H9 (cell line): Measurements from ENCODE around the gene TENM3. TPM values are rescaled to one million over a fixed set of nuclear protein-coding genes. Genes with fewer than 3 reads are reported as not detected.

Experiments
- DNase-seq: peaks from one replicate; pipeline ENCODE4 v3.0.0-alpha.2; 2017
- H2AFZ ChIP-seq: one replicate; pipeline ENCODE4 v1.6.1; 2013; ENCODE audit warnings: mild to moderate bottlenecking, low read length, control low read depth, moderate library complexity
- H2AK5ac ChIP-seq: 2 replicates; pipeline ENCODE4 v1.6.1; 2013; ENCODE audit warnings: low read length, control low read depth, mixed read lengths; ENCODE audit not compliant: insufficient read length
- H2BK120ac ChIP-seq: one replicate; pipeline ENCODE4 v1.6.1; 2013; ENCODE audit warnings: low read depth, mild to moderate bottlenecking, low read length, control low read depth, inconsistent platforms; ENCODE audit not compliant: poor library complexity, severe bottlenecking
- H2BK12ac ChIP-seq: 2 replicates; pipeline ENCODE4 v1.6.1; 2013; ENCODE audit warnings: low read length, control low read depth, mixed read lengths, low read depth; ENCODE audit not compliant: insufficient read length
- H2BK15ac ChIP-seq: 2 replicates; pipeline ENCODE4 v1.6.1; 2013; ENCODE audit warnings: low read depth, low read length, control low read depth
- H2BK20ac ChIP-seq: one replicate; pipeline ENCODE4 v1.6.1; 2013; ENCODE audit warnings: low read depth, mild to moderate bottlenecking, low read length, control low read depth, inconsistent platforms; ENCODE audit not compliant: poor library complexity, severe bottlenecking
- H2BK5ac ChIP-seq: 2 replicates; pipeline ENCODE4 v1.6.1; 2013; ENCODE audit warnings: low read length, control low read depth, mixed read lengths; ENCODE audit not compliant: insufficient read length
- H3K14ac ChIP-seq: 2 replicates; pipeline ENCODE4 v1.6.1; 2013; ENCODE audit warnings: low read length, control low read depth; ENCODE audit not compliant: insufficient read depth
- H3K18ac ChIP-seq: 2 replicates; pipeline ENCODE4 v1.6.1; 2013; ENCODE audit warnings: low read depth, mild to moderate bottlenecking, mixed read lengths, low read length, control low read depth; ENCODE audit not compliant: insufficient read length
- H3K23ac ChIP-seq: 2 replicates; pipeline ENCODE4 v1.6.1; 2013; ENCODE audit warnings: low read length, control low read depth, mixed read lengths, low read depth; ENCODE audit not compliant: insufficient read length
- H3K23me2 ChIP-seq: 2 replicates; pipeline ENCODE4 v1.6.1; 2013; ENCODE audit warnings: low read depth, mild to moderate bottlenecking, mixed read lengths, low read length, control low read depth; ENCODE audit not compliant: insufficient read length, poor library complexity, severe bottlenecking
- H3K27ac ChIP-seq: 2 replicates; pipeline ENCODE4 v1.5.1; 2013; ENCODE audit warnings: low read length, control low read depth, mixed read lengths, low read depth; ENCODE audit not compliant: insufficient read length
- H3K27me3 ChIP-seq: 2 replicates; pipeline ENCODE4 v1.6.1; 2013; ENCODE audit warnings: low read length, control low read depth, inconsistent platforms; ENCODE audit not compliant: insufficient read depth
- H3K4ac ChIP-seq: 2 replicates; pipeline ENCODE4 v1.6.1; 2013; ENCODE audit warnings: low read depth, mild to moderate bottlenecking, control low read depth, inconsistent platforms, low read length, moderate library complexity
- H3K4me1 ChIP-seq: 2 replicates; pipeline ENCODE4 v1.6.1; 2013; ENCODE audit warnings: low read length, control low read depth, inconsistent platforms; ENCODE audit not compliant: insufficient read depth
- H3K4me2 ChIP-seq: 2 replicates; pipeline ENCODE4 v1.6.1; 2013; ENCODE audit warnings: low read length, control low read depth, mixed read lengths; ENCODE audit not compliant: insufficient read length, insufficient read depth
- H3K56ac ChIP-seq: 2 replicates; pipeline ENCODE4 v1.6.1; 2013; ENCODE audit warnings: low read depth, mild to moderate bottlenecking, mixed read lengths, low read length, control low read depth; ENCODE audit not compliant: insufficient read length
- H3K79me1 ChIP-seq: 2 replicates; pipeline ENCODE4 v1.6.1; 2013; ENCODE audit warnings: low read depth, mild to moderate bottlenecking, moderate library complexity, low read length, control low read depth, inconsistent platforms; ENCODE audit not compliant: insufficient read depth, poor library complexity, severe bottlenecking
- H3K79me2 ChIP-seq: 2 replicates; pipeline ENCODE4 v1.6.1; 2013; ENCODE audit warnings: low read length, control low read depth, inconsistent platforms; ENCODE audit not compliant: insufficient read depth
- H3K9ac ChIP-seq: 2 replicates; pipeline ENCODE4 v1.6.1; 2013; ENCODE audit warnings: low read length, control low read depth, mixed read lengths; ENCODE audit not compliant: insufficient read length; ENCODE audit errors: extremely low read depth
- H3K9me3 ChIP-seq: one replicate; pipeline ENCODE4 v1.6.1; 2013; ENCODE audit warnings: low read depth, low read length, inconsistent platforms; ENCODE audit not compliant: control insufficient read depth
- H3T11ph ChIP-seq: one replicate; pipeline ENCODE4 v1.6.1; 2013; ENCODE audit warnings: mild to moderate bottlenecking, low read length, control low read depth, inconsistent platforms
- H4K20me1 ChIP-seq: one replicate; pipeline ENCODE4 v1.6.1; 2013; ENCODE audit not compliant: control insufficient read depth, insufficient read length, insufficient read depth
- H4K5ac ChIP-seq: 2 replicates; pipeline ENCODE4 v1.6.1; 2013; ENCODE audit warnings: low read depth, mild to moderate bottlenecking, mixed read lengths, low read length, control low read depth; ENCODE audit not compliant: insufficient read length
- H4K8ac ChIP-seq: replicated peaks from 2 replicates; pipeline ENCODE4 v1.6.1; 2013; ENCODE audit warnings: low read length, control low read depth, mixed read lengths, low read depth; ENCODE audit not compliant: insufficient read length
- H4K91ac ChIP-seq: 2 replicates; pipeline ENCODE4 v1.6.1; 2013; ENCODE audit warnings: low read depth, mild to moderate bottlenecking, moderate library complexity, mixed read lengths, low read length, control low read depth; ENCODE audit not compliant: insufficient read length
- H3K27ac Mint-ChIP-seq, 3 experiments: 2 replicates in 2 of 3; 3 replicates in 1 of 3; pipeline ENCODE4 v1.8.0; 2020 to 2021; ENCODE audit warnings: mixed read lengths in 3 of 3, mild to moderate bottlenecking in 1 of 3, moderate library complexity in 1 of 3
- H3K27me3 Mint-ChIP-seq: 2 replicates; pipeline ENCODE4 v1.8.0; 2021; ENCODE audit warnings: low read depth, mild to moderate bottlenecking, moderate library complexity, mixed read lengths
- H3K36me3 Mint-ChIP-seq, 3 experiments: 2 replicates in 2 of 3; 3 replicates in 1 of 3; pipeline ENCODE4 v1.8.0; 2020 to 2021; ENCODE audit warnings: low read depth in 3 of 3, mixed read lengths in 3 of 3; ENCODE audit not compliant: insufficient read depth in 1 of 3
- H3K4me1 Mint-ChIP-seq, 2 experiments: 2 replicates each; pipeline ENCODE4 v1.8.0; 2020; ENCODE audit warnings: mixed read lengths in 2 of 2
- H3K4me3 Mint-ChIP-seq, 2 experiments: 2 replicates in 1 of 2; 3 replicates in 1 of 2; pipeline ENCODE4 v1.8.0; 2020 to 2021; ENCODE audit warnings: mild to moderate bottlenecking in 2 of 2, mixed read lengths in 2 of 2, moderate library complexity in 1 of 2
- H3K9me3 Mint-ChIP-seq, 2 experiments: 2 replicates in 1 of 2; 3 replicates in 1 of 2; pipeline ENCODE4 v1.8.0; 2020; ENCODE audit warnings: mild to moderate bottlenecking in 2 of 2, mixed read lengths in 2 of 2, moderate library complexity in 1 of 2
- WGBS: extraction: QIAGEN DNeasy Blood & Tissue Kit; methylation state at CpG from one replicate; pipeline ENCODE4 v1.1.7; 2013; ENCODE audit warnings: missing lambda C conversion rate, low lambda C conversion rate, mixed read lengths; ENCODE audit not compliant: insufficient read length; ENCODE audit errors: extremely low coverage; 5-methylcytosine and 5-hydroxymethylcytosine counted together
- total RNA-seq: library from RNA; stranded (reverse); gene quantifications from 2 replicates; pipeline ENCODE4 v1.2.1, GENCODE V29; 2021
- TF ChIP-seq, protein P1 (sequence below): fragments of 200-600 bp; sonication (generic); conservative IDR thresholded peaks from 3 replicates; pipeline ENCODE4 v1.8.0; 2021; ENCODE audit warnings: antibody characterized with exemption, mild to moderate bottlenecking

Gene TENM3
- total RNA-seq, 1 experiment from 2014 or later, result 49.6 TPM

DNA sequence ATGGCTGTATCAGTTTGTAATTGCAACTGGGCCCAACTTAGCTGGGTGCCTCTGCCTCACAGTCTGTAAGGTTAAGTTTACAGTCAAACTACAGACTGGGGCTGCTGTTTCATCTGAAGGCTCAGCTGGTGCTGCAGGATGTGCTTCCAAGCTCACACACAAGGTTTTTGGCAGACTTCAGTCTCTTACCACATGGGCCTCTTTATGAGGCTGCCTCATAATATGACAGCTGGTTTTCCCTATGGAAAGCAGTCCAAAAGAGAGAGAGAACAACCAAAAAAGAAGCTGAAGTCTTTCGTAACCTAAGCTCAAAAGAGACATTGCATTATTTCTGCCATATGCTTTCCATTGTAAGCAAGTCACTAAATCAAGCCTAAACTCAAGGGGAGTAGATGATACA lies 402.3 kb downstream of the TENM3 start:
- Histone ChIP-seq H4K91ac (no peak overlapping the region), H2BK20ac (no peak overlapping the region), H3K56ac (no peak overlapping the region), H3K4me1 (no peaks in the 10 kb centered on the region), H3K79me1 (no peaks in the 10 kb centered on the region), H2BK12ac (no peak overlapping the region), H3K79me2 (no peaks in the 10 kb centered on the region), H3K9me3 (no peaks in the 10 kb centered on the region), H3K9ac (no peak overlapping the region), H3K27me3 (no peaks in the 10 kb centered on the region), H3K14ac (no peak overlapping the region), H2BK120ac (no peak overlapping the region), H3T11ph (no peak overlapping the region), H3K18ac (no peak overlapping the region), H4K8ac (no peak overlapping the region), H3K23ac (no peak overlapping the region), H4K20me1 (no peaks in the 10 kb centered on the region), H4K5ac (no peak overlapping the region), H3K27ac (no peak overlapping the region), H2BK15ac (no peak overlapping the region), H2BK5ac (no peak overlapping the region), H2AFZ (no peak overlapping the region), H3K4ac (no peak overlapping the region), H3K23me2 (no peaks in the 10 kb centered on the region), H2AK5ac (no peak overlapping the region), H3K4me2 (no peak overlapping the region)
- H3K27me3 Mint-ChIP-seq, result no peaks in the 10 kb centered on the region
- peaks cover 2 to 3% of the 10 kb centered on the region in 2 experiments; a peak in 3 of 4 replicates for H3K4me1 Mint-ChIP-seq
- no peak overlapping the region for H3K27ac Mint-ChIP-seq
- TF ChIP-seq, protein P1, sequence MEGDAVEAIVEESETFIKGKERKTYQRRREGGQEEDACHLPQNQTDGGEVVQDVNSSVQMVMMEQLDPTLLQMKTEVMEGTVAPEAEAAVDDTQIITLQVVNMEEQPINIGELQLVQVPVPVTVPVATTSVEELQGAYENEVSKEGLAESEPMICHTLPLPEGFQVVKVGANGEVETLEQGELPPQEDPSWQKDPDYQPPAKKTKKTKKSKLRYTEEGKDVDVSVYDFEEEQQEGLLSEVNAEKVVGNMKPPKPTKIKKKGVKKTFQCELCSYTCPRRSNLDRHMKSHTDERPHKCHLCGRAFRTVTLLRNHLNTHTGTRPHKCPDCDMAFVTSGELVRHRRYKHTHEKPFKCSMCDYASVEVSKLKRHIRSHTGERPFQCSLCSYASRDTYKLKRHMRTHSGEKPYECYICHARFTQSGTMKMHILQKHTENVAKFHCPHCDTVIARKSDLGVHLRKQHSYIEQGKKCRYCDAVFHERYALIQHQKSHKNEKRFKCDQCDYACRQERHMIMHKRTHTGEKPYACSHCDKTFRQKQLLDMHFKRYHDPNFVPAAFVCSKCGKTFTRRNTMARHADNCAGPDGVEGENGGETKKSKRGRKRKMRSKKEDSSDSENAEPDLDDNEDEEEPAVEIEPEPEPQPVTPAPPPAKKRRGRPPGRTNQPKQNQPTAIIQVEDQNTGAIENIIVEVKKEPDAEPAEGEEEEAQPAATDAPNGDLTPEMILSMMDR, result no peak
- WGBS, result no CpG with 5 or more reads among the region's 1 CpG
- H3K36me3 Mint-ChIP-seq, result peaks cover 17 to 21% (median 20%) of the 10 kb centered on the region in 3 experiments
- peaks cover 4 to 7% of the 10 kb centered on the region in 2 experiments; a peak in 4 of 5 replicates for H3K9me3 Mint-ChIP-seq
- no peak for DNase-seq
- no peak overlapping the region for H3K4me3 Mint-ChIP-seq
